HepG2 (cell line): ENCODE measurements around the gene LRRC27. TPM values are rescaled to one million over a fixed set of nuclear protein-coding genes. Genes with fewer than 3 reads are reported as not detected.

ENCODE experiments used
- ATAC-seq: fragments of 200-7000 bp; cut with Tn5 transposase; 3 replicates; pipeline ENCODE4 v1.9.1; 2020; ENCODE audit warnings: mild to moderate bottlenecking, moderate library complexity
- BruUV-seq: library from RNA; stranded (reverse); fragments of 400-500 nt; replicated peaks from 2 replicates; lab custom pipeline; 2021; lab: Mats Ljungman, UMichigan
- CTCF ChIA-PET: fragments of 300-600 bp; formaldehyde crosslinking; extraction: SDS; loops from one replicate; lab custom pipeline; 2021; ENCODE audit warnings: low total read pairs, inconsistent platforms, low intra/inter-chr PET ratio; lab: Yijun Ruan, JAX
- POLR2A ChIA-PET: fragments of 350-600 bp; sonication (Branson Sonifier 250); formaldehyde crosslinking; loops from one replicate; lab custom pipeline; 2020; ENCODE audit warnings: antibody characterized with exemption, inconsistent platforms; lab: Yijun Ruan, JAX
- DNase-seq: peaks from one replicate; pipeline ENCODE4 v3.0.0-alpha.2; 2015; ENCODE audit warnings: low spot score
- FAIRE-seq: peaks from 3 replicates; lab custom pipeline; 2011; peaks lifted over from hg19 to GRCh38; lab: Jason Lieb, UNC
- H2AFZ ChIP-seq: one replicate; pipeline ENCODE4 v1.6.1; 2011; ENCODE audit warnings: low read length, inconsistent platforms
- H3K27ac ChIP-seq: fragments of 300-600 bp; 3 replicates; pipeline ENCODE4 v1.8.0; 2011; ENCODE audit warnings: mixed run types, mild to moderate bottlenecking, mixed read lengths, low read length, inconsistent platforms; ENCODE audit not compliant: insufficient read depth; ENCODE audit errors: extremely low read length
- H3K27me3 ChIP-seq, 2 experiments: fragments of 200-600 bp in 1 of 2; 2 replicates in 1 of 2; 3 replicates in 1 of 2; pipeline versions ENCODE4 v1.6.0 to v1.8.0; 2011; ENCODE audit warnings: low read length in 2 of 2, mild to moderate bottlenecking in 2 of 2, moderate library complexity in 2 of 2, inconsistent platforms in 1 of 2; ENCODE audit not compliant: insufficient read depth in 2 of 2, control insufficient read depth in 1 of 2
- H3K36me3 ChIP-seq, 2 experiments: fragments of 200-600 bp in 1 of 2; replicated peaks in 1 of 2; 2 replicates in 1 of 2; 3 replicates in 1 of 2; pipeline versions ENCODE4 v1.5.1 to v1.8.0; 2011; ENCODE audit warnings: low read length in 2 of 2, inconsistent platforms in 1 of 2; ENCODE audit not compliant: insufficient read depth in 2 of 2, control insufficient read depth in 1 of 2
- H3K4me1 ChIP-seq: 2 replicates; pipeline ENCODE4 v1.5.1; 2012; ENCODE audit warnings: low read length, inconsistent platforms; ENCODE audit not compliant: insufficient read depth
- H3K4me2 ChIP-seq: 2 replicates; pipeline ENCODE4 v1.6.0; 2011; ENCODE audit warnings: low read depth, low read length, inconsistent platforms
- H3K4me3 ChIP-seq, 3 experiments: fragments of 200-600 bp in 1 of 3; sonication (generic), shearing (Covaris generic) in 1 of 3; replicated peaks in 1 of 3; 2 replicates each; pipeline ENCODE4 v1.5.1; 2011 to 2016; ENCODE audit warnings: low read length in 3 of 3, inconsistent platforms in 2 of 3, low read depth in 2 of 3, mild to moderate bottlenecking in 2 of 3, control low read depth in 1 of 3, mixed read lengths in 1 of 3; ENCODE audit not compliant: insufficient read depth in 1 of 3
- H3K79me2 ChIP-seq: one replicate; pipeline ENCODE4 v1.6.1; 2011; ENCODE audit warnings: low read length, inconsistent platforms; ENCODE audit not compliant: insufficient read depth
- H3K9ac ChIP-seq: 2 replicates; pipeline ENCODE4 v1.6.0; 2011; ENCODE audit warnings: mild to moderate bottlenecking, low read depth, low read length, inconsistent platforms; ENCODE audit not compliant: insufficient read depth
- H3K9me3 ChIP-seq: 2 replicates; pipeline ENCODE4 v1.5.1; 2012; ENCODE audit warnings: mild to moderate bottlenecking, low read length
- H4K20me1 ChIP-seq: 2 replicates; pipeline ENCODE4 v1.6.0; 2011; ENCODE audit warnings: inconsistent platforms, mild to moderate bottlenecking, low read length, moderate library complexity; ENCODE audit not compliant: insufficient read depth
- AGO1 ChIP-seq: fragments of 200-400 bp; formaldehyde crosslinking; IDR thresholded peaks from 2 replicates; pipeline ENCODE4 v1.6.1; 2017; ENCODE audit warnings: mild to moderate bottlenecking, low read depth, low read length, moderate library complexity; ENCODE audit not compliant: poor library complexity, severe bottlenecking
- E2F2 ChIP-seq: sonication (generic); formaldehyde crosslinking; IDR thresholded peaks from 2 replicates; pipeline ENCODE4 v1.4.0; 2020; ENCODE audit warnings: missing genetic modification reagents, borderline replicate concordance
- HDAC6 ChIP-seq: fragments of 200-600 bp; sonication (generic); IDR thresholded peaks from 2 replicates; pipeline ENCODE4 v1.7.0; 2017; ENCODE audit warnings: mild to moderate bottlenecking, antibody characterized with exemption, low read length, low read depth
- ISL2 ChIP-seq: sonication (generic); formaldehyde crosslinking; IDR thresholded peaks from 2 replicates; pipeline ENCODE4 v1.5.0; 2020; ENCODE audit warnings: missing genetic modification reagents
- MYPOP ChIP-seq: sonication (generic); formaldehyde crosslinking; IDR thresholded peaks from 2 replicates; pipeline ENCODE4 v1.8.1; 2023; ENCODE audit warnings: mild to moderate bottlenecking, moderate library complexity, missing genetic modification reagents
- NR2F2 ChIP-seq: IDR thresholded peaks from 2 replicates; pipeline ENCODE4 v1.6.1; 2012; ENCODE audit warnings: low read depth, inconsistent platforms, borderline replicate concordance
- PRMT3 ChIP-seq: sonication (generic); formaldehyde crosslinking; IDR thresholded peaks from 2 replicates; pipeline ENCODE4 v1.8.1; 2022; ENCODE audit warnings: low read depth, mild to moderate bottlenecking, moderate library complexity, missing genetic modification reagents, borderline replicate concordance
- RNF219 ChIP-seq: sonication (generic); formaldehyde crosslinking; IDR thresholded peaks from 2 replicates; pipeline ENCODE4 v1.5.0; 2020; ENCODE audit warnings: mild to moderate bottlenecking, missing genetic modification reagents
- SPEN ChIP-seq: sonication (generic); formaldehyde crosslinking; IDR thresholded peaks from 2 replicates; pipeline ENCODE4 v1.5.1; 2020; ENCODE audit warnings: low read depth, mild to moderate bottlenecking, missing genetic modification reagents
- ZBTB7B ChIP-seq: sonication (generic); formaldehyde crosslinking; IDR thresholded peaks from 2 replicates; pipeline ENCODE4 v1.4.0; 2020; ENCODE audit warnings: missing genetic modification reagents
- ZNF431 ChIP-seq: sonication (generic); formaldehyde crosslinking; IDR thresholded peaks from 2 replicates; pipeline ENCODE4 v1.9.0; 2022; ENCODE audit warnings: missing genetic modification reagents, low read depth, mild to moderate bottlenecking, borderline replicate concordance
- ZNF616 ChIP-seq: sonication (generic); formaldehyde crosslinking; IDR thresholded peaks from 2 replicates; pipeline ENCODE4 v1.5.0; 2020; ENCODE audit warnings: low read depth, mild to moderate bottlenecking, missing genetic modification reagents
- ZNF674 ChIP-seq: sonication (generic); formaldehyde crosslinking; IDR thresholded peaks from 2 replicates; pipeline ENCODE4 v1.5.0; 2020; ENCODE audit warnings: low read depth, mild to moderate bottlenecking, missing genetic modification reagents
- ZNF720 ChIP-seq: sonication (generic); formaldehyde crosslinking; IDR thresholded peaks from 2 replicates; pipeline ENCODE4 v1.4.0; 2020; ENCODE audit warnings: missing genetic modification reagents
- ZNF749 ChIP-seq: sonication (generic); formaldehyde crosslinking; IDR thresholded peaks from 2 replicates; pipeline ENCODE4 v1.8.0; 2022; ENCODE audit warnings: mild to moderate bottlenecking, missing genetic modification reagents, moderate library complexity, borderline replicate concordance
- ZNF841 ChIP-seq: sonication (generic); formaldehyde crosslinking; IDR thresholded peaks from 2 replicates; pipeline ENCODE4 v1.8.1; 2023; ENCODE audit warnings: missing genetic modification reagents, borderline replicate concordance
- ZSCAN30 ChIP-seq: sonication (generic); formaldehyde crosslinking; IDR thresholded peaks from 2 replicates; pipeline ENCODE4 v1.5.0; 2020; ENCODE audit warnings: mild to moderate bottlenecking, missing genetic modification reagents
- WGBS: methylation state at CpG from one replicate; pipeline ENCODE4 v1.1.6; 2017; ENCODE audit warnings: low lambda C conversion rate; 5-methylcytosine and 5-hydroxymethylcytosine counted together
- in situ Hi-C: cut with HindIII; loops from 2 replicates; pipeline ENCODE4 v1.10.0; 2017; ENCODE audit warnings: low pct_unique_long_range_greater_than_20kb; ENCODE audit not compliant: extremely low pct_ligation_motif_present
- intact Hi-C: fragments of 100-400 bp; cut with micrococcal nuclease; formaldehyde crosslinking; loops from one replicate; pipeline ENCODE4 v1.10.0; 2022; ENCODE audit not compliant: unreplicated experiment
- polyA plus RNA-seq, 8 experiments: library from polyadenylated mRNA; depleted of rRNA in 3 of 8; stranded (reverse) in 7 of 8; unstranded in 1 of 8; fragments of >200 nt; fragmentation: Illumina TruSeq in 4 of 8; extraction: Trizol in 4 of 8; gene quantifications; 2 replicates each; pipeline versions ENCODE4 v1.2.1 to v1.2.3, GENCODE V29; 2011 to 2016; ENCODE audit warnings: low read depth in 4 of 8, missing spikeins in 1 of 8, mixed read lengths in 1 of 8; ENCODE audit not compliant: insufficient read depth in 1 of 8
- total RNA-seq, 5 experiments: library from RNA; depleted of rRNA; stranded (reverse); fragments of >200 nt; fragmentation: Illumina TruSeq; extraction: Trizol; gene quantifications; 2 replicates each; pipeline ENCODE4 v1.2.3, GENCODE V29; 2016; ENCODE audit warnings: low read depth in 1 of 5

Gene LRRC27
- total and polyA plus RNA-seq, 2 of the 13 experiments (the other 11 are each of a cell fraction or from before 2014, with no cell fraction given), result 4.2 to 4.6 TPM

GRCh38 chr10:132299371-132300336, 32.3 kb upstream of the LRRC27 start:
- no peaks in the 10 kb centered on the region for H3K9me3 ChIP-seq
- DNase-seq, result no peak
- peaks cover 3% of the 10 kb centered on the region for H3K79me2 ChIP-seq
- H3K27ac ChIP-seq, result no peak overlapping the region
- H2AFZ ChIP-seq, result no peak overlapping the region
- no TSS peak for BruUV-seq
- TF ChIP-seq ZNF749, result no peak
- no peak for TF ChIP-seq RNF219
- TF ChIP-seq ZNF431 (CRISPR knock-in tag), result no peak
- TF ChIP-seq SPEN (CRISPR knock-in tag), result no peak
- no peak for TF ChIP-seq ZBTB7B (CRISPR knock-in tag)
- no peak for TF ChIP-seq HDAC6
- no peak for TF ChIP-seq PRMT3 (CRISPR knock-in tag)
- TF ChIP-seq E2F2, result no peak
- no peak for TF ChIP-seq ZSCAN30 (CRISPR knock-in tag)
- TF ChIP-seq ZNF720 (CRISPR knock-in tag), result no peak
- TF ChIP-seq ISL2 (CRISPR knock-in tag), result no peak
- no peak for TF ChIP-seq MYPOP (CRISPR knock-in tag)
- TF ChIP-seq AGO1, result no peak
- no peak for TF ChIP-seq ZNF674 (CRISPR knock-in tag)
- TF ChIP-seq NR2F2, result no peak
- TF ChIP-seq ZNF616 (CRISPR knock-in tag), result no peak
- no peak for TF ChIP-seq ZNF841 (CRISPR knock-in tag)
- TF ChIP-seq, all 625 proteins: peak for 0
- no peaks in the 10 kb centered on the region for H3K27me3 ChIP-seq
- H4K20me1 ChIP-seq, result no peaks in the 10 kb centered on the region
- no peaks in the 10 kb centered on the region for H3K4me1 ChIP-seq
- in situ Hi-C loops, result no loop called here
- intact Hi-C loops, result no loop called here
- ChIA-PET POLR2A (no interaction called here), CTCF (no interaction called here)
- WGBS, result 79% methylated on average over 30 of the region's 34 CpGs
- ATAC-seq, result no peak
- FAIRE-seq, result no peak
- H3K4me2 ChIP-seq, result no peak overlapping the region
- H3K9ac ChIP-seq, result no peak overlapping the region
- H3K4me3 ChIP-seq, result no peak overlapping the region
- H3K36me3 ChIP-seq, result no peaks in the 10 kb centered on the region
